Cardiac septum (tissue), 1 donor: Measurements from ENCODE around the gene ITPKC. TPM values are rescaled to one million over a fixed set of nuclear protein-coding genes. Genes with fewer than 3 reads are reported as not detected.
A peak's percentile ranks its signal among the peaks of the same experiment; 100 is the strongest.

Experiments used
- DNase-seq: peaks from one replicate; pipeline ENCODE4 v3.0.0-alpha.2; 2020; ENCODE audit warnings: low spot score
- intact Hi-C: fragments of 100-400 bp; cut with DNase I; formaldehyde crosslinking; loops from one replicate; pipeline ENCODE4 v1.14.0; 2022
- total RNA-seq: library from RNA; stranded (reverse); fragmentation: NEBNext Ultra II Directional; extraction: Animal tissue kit (Norgen Biotek cat#: 25700); gene quantifications from one replicate; pipeline ENCODE4 v1.2.1, GENCODE V29; 2021
- donor health status: DM: no; HTN: no; CAD: no.

ITPKC gene
- total RNA-seq, 1 donor from 2014 or later, result 10.0 TPM

DNA sequence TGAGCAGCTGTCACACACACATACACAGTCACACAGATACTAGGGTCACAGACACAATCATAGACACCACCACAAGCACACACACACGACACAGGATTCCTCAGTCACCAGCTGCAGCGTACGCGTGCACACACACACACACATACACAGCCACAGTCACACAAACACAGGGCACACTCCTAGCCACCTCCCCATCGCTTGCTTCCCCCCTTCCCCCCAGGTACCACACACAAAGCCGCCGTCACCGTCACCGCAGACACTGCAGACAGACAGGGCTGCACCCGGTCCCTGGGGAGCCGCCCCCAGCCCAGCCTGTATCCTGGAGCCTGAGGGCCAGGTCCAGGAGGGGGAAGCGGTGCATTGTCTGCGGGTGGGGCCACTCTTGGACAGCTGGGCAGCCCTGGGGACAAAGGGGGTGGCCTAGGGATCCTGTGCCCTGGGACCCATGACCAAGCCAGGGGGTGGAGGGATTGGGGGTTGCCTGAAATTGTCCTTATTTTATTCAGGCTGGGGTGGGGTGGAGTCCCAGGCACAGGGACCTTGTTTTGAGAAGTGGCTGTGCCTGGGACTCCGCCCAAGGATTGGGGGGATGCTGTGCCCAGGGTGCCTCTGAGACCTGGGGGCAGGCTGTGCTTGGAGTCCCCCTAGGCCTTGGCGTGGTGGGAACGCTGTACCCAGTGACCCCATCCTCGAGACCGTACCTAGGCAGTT lies 27.4 kb upstream of the ITPKC start:
- intact Hi-C loops, result loop anchor here (2.0 kb wide), 1 partner anchor 61 kb away; the partner anchor contains the start of genes ACTMAP and SNRPA
- DNase-seq, result no peak

GRCh38 chr19:40690050-40690692 lies 26.7 kb upstream of the ITPKC start, which contains the start of gene NUMBL:
Gene NUMBL, minus strand, starts transcription at chr19:40690651. Its CDS starts 168 bp downstream, at chr19:40690483.
- intact Hi-C loops, result loop anchor here (2.0 kb wide), 1 partner anchor 61 kb away; the partner anchor contains the start of genes ACTMAP and SNRPA
- DNase-seq, result no peak

DNA sequence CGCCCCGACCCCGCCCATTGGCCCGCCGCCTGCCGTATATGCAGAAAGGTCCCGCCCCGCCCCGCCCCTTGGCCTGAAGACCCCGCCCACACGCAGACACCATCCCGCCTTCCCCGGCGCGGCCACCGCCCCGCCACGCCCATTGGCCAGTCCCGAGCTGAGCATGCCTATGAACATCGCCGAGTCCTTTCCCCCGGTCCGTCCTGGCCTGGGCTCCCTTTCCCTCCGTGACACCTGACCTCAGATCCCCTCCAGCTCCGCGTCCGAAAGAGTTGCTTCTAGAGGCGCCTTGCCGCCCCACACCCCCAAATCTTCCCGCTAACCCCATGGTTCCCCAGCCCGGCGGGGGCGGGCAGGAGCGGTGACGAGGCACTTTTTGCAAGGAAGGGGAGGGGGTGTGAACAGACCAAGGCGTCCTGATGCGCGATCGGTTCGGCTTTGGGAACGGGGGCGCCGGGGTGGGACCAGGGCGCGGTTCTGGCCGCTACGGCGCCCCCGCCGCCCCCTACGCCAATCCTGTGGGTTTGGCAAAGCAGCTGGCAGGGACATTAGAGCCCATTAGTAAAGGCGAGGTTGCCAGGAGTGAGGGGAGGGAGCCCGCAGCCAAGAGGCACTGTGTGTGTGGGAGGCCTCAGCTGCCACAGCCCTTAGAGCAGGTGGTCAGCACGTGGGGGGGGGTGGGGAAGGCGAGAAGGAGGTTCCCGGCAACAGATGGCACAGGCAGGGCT lies 26.1 kb upstream of the ITPKC start:
- peak; percentile 97 for DNase-seq
- intact Hi-C loops, result loop anchor here (1.0 to 2.0 kb wide), 2 partner anchors 24 to 60 kb away; partner anchors contain the start of genes ACTMAP and SNRPA

DNA sequence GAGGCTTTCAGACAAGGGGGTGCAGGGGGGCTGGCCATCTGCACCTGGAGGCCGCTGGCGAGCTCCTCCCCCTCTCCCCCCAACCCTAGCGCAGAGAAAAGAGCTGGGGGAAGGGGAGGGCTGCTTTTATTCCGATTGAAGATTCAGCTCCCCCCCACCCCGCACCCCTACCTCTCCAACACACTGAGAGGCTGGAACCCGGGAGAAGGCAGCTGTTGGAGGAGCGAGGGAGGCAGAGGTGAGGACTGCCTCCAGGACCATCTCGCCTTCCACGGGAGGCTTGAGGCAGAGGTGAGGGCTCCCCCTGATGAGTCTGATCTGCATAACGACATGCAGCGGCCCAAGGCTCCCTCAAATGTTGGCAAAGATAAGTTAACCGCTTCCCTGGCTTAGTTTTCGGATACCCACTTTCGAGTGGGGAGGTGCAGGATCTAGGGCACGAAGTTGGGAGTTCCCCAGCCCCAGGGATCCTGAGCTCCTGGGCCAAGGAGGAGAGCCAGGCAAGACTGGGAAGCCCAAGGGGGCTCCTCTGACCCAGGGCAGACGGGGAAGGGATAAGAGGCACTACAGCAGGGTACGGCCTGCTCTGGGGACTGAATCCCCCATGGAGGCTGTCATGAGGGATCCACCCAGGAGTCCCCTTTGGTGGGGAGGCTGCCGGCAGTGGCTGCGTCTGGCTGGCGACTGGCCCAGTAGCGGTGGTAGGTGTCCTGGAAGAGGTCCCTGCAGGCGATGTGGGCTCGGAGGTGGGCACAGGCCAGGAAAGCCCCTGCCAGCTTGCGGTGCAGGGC lies 25.3 kb upstream of the ITPKC start:
- intact Hi-C loops, result loop anchor here (1.0 to 2.0 kb wide), 2 partner anchors 24 to 59 kb away; partner anchors contain the start of genes ACTMAP and SNRPA
- no peak for DNase-seq

GRCh38 chr19:40692212-40692551 lies 24.7 kb upstream of the ITPKC start:
- DNase-seq, result no peak
- intact Hi-C loops, result no loop called here

- no peak for DNase-seq
- intact Hi-C loops, result no loop called here
These were observed 23.6 kb upstream of the ITPKC start for GRCh38 chr19:40693150-40693788.

- DNase-seq, result no peak
- intact Hi-C loops, result no loop called here
These were observed 23.0 kb upstream of the ITPKC start for GRCh38 chr19:40693896-40694295.

- no peak for DNase-seq
- intact Hi-C loops, result no loop called here
These were observed 21.0 kb upstream of the ITPKC start for GRCh38 chr19:40695881-40696280.

- intact Hi-C loops, result no loop called here
- DNase-seq, result no peak
These were observed 19.9 kb upstream of the ITPKC start for GRCh38 chr19:40697007-40697406.

DNA sequence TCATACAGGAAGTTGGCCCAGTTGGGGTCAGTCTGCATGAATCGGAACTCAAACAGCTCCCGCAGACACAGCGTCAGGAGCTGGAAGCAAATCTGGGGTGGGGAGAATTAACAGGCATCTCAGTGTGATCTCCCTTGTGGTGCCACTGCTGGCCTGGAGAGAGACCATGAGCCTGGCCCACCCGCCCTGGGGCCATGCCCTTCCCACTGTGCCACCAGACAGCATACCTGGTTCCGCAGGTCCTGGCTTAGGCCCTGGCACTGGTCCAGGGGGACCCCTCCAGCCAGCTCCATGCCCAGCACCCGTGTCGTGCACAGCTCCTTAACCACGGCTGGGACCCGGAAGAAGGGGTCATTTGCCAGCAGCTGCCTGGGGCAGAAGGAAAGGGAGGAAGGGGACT lies 16.8 kb upstream of the ITPKC start:
- intact Hi-C loops, result no loop called here
- no peak for DNase-seq

DNA sequence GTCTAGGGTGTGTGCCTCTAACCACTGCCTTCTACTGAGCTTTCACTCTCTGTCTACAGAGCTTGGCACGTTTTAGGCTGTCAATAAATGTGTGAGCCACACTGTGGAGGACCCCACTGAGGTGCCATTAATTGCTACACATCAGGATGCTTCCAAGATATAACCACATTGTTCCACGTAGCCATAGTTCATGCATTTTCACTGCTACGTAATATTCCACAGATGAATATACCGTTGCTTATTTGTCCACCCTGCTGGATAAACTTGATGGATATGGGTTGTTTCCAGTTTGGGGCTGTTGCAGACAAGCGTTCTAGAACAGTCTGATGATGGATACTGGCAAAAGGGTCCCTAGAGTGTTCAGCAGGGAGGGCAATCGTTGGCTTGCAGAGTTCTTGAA lies 15.2 kb upstream of the ITPKC start:
- no peak for DNase-seq
- intact Hi-C loops, result no loop called here

GRCh38 chr19:40702337-40703012 lies 14.4 kb upstream of the ITPKC start:
- intact Hi-C loops, result no loop called here
- DNase-seq, result no peak

GRCh38 chr19:40703029-40703755 lies 13.7 kb upstream of the ITPKC start:
- intact Hi-C loops, result no loop called here
- DNase-seq, result no peak

GRCh38 chr19:40704491-40705361 lies 12.2 kb upstream of the ITPKC start:
- intact Hi-C loops, result no loop called here
- DNase-seq, result no peak

DNA sequence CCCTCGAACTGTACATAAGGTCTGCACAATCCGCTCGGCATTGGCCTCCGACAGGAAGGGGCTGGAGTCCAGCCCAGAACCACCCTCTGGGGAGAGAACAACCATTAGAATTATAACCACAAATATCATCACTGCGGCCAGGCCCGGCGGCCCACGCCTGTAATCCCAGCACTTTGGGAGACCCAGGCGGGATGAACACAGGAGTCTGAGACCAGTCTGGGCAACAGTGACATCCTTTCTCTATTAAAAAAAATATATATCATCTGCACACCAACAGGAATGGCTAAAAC lies 11.6 kb upstream of the ITPKC start:
- DNase-seq, result no peak
- intact Hi-C loops, result no loop called here

DNA sequence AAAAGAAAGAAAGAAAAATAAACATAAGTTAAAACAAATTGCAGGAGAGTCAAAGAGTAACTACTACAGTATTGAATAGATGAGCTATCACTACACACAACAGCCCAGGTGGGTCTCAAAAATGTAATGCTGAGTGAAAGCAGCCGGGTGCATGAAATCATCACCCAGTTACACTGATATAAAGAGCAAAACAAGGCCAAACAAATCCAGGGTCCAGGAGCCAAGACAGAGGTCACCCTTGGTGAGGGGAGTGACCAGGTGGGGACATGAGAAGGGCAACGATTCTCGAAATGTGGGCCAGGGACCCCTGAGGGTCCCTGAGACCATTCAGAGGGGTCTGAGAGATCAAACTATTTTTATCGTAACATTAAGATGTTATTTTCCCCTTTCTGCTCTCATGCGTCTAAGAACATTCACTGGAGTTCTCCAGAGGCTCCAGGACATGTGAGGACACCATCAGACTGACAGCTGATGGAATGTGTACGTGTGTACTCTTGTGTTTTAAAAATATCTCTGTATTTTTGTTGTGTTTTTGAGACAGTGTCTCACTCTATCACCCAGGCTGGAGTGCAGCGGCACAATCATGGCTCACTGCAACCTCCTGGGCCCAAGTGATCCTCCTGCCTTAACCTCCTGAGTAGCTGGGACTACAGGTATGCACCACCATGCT lies 10.8 kb upstream of the ITPKC start:
- no peak for DNase-seq
- intact Hi-C loops, result no loop called here

GRCh38 chr19:40707615-40708014 lies 9.3 kb upstream of the ITPKC start:
- no peak for DNase-seq

More at GRCh38 chr19:40707615-40708014, 9.3 kb upstream of the ITPKC start:
- intact Hi-C loops, result no loop called here
